ENCODE results near the gene EHF. TPM values are rescaled to one million over a fixed set of nuclear protein-coding genes. Genes with fewer than 3 reads are reported as not detected.
"Not testable (repeated sequence)": the region's sequence is repeated elsewhere in the genome, so short reads cannot be mapped to it uniquely, and the experiment has no call there.

The EHF gene
- total RNA-seq, 1 experiment from 2014 or later = 37.0 TPM

- H4K20me1 ChIP-seq (ENCODE audit: low read length) = no peaks in the 10 kb centered on the region
- TF ChIP-seq EZH2 (IDR thresholded peaks at IDR 0.05; ENCODE audit: low read length, unreplicated experiment) (no peak), CTCF (conservative IDR thresholded peaks at IDR 0.05; ENCODE audit: low read depth, low read length) (no peak), EZH2phosphoT487 (IDR thresholded peaks at IDR 0.05; ENCODE audit: borderline replicate concordance, low read length) (no peak)
- no peak overlapping the region for H2AFZ ChIP-seq (ENCODE audit: low read length)
- no peaks in the 10 kb centered on the region for H3F3A ChIP-seq (ENCODE audit: low read length, unreplicated experiment)
- no peaks in the 10 kb centered on the region for H3K9me2 ChIP-seq (replicated peaks; ENCODE audit: low read length)
- CTCF ChIA-PET = no interaction called here
- intact Hi-C loops (cut with micrococcal nuclease) = loop anchor here (2.0 to 10.0 kb wide), 2 partner anchors 45 to 209 kb away; no protein-coding TSS in a partner anchor
- peak overlapping the region; percentile 69 for H3K27ac ChIP-seq (ENCODE audit: low read length)
- no peaks in the 10 kb centered on the region for H3K79me2 ChIP-seq (ENCODE audit: low read length)
- no TSS peak for BruUV-seq (replicated peaks)
- POLR2A ChIA-PET (ENCODE audit: unreplicated experiment) = no interaction called here
- H3K4me1 ChIP-seq (ENCODE audit: insufficient read depth, low read length) = peaks cover 43% of the 10 kb centered on the region
- H3K4me2 ChIP-seq (ENCODE audit: low read length) = peak overlapping the region; percentile 49
- H3K4me3 ChIP-seq (ENCODE audit: low read length) = no peak overlapping the region
- no peak for DNase-seq
- no peaks in the 10 kb centered on the region for H3K36me3 ChIP-seq (ENCODE audit: low read depth, low read length)
- H3K9ac ChIP-seq (ENCODE audit: low read length) = 0 out of 2 replicates have a peak overlapping the region, but pooled peaks have one; percentile 31
- no peaks in the 10 kb centered on the region for H3K27me3 ChIP-seq (ENCODE audit: low read length)
- H3K9me3 ChIP-seq (ENCODE audit: low read length) = no peaks in the 10 kb centered on the region
- no peak for ATAC-seq
These were observed 65.0 kb downstream of the EHF start for GRCh38 chr11:34685864-34686263.

- ATAC-seq; BruUV-seq (replicated peaks); H3K79me2 ChIP-seq (ENCODE audit: low read length); H3K4me1 ChIP-seq (ENCODE audit: insufficient read depth, low read length); H3K27me3 ChIP-seq (ENCODE audit: low read length); H3K4me2 ChIP-seq (ENCODE audit: low read length); CTCF ChIA-PET; H3K36me3 ChIP-seq (ENCODE audit: low read depth, low read length); H3K9me2 ChIP-seq (replicated peaks; ENCODE audit: low read length); H3K9me3 ChIP-seq (ENCODE audit: low read length); intact Hi-C loops (cut with micrococcal nuclease); H3K9ac ChIP-seq (ENCODE audit: low read length); H3K27ac ChIP-seq (ENCODE audit: low read length); H4K20me1 ChIP-seq (ENCODE audit: low read length); H2AFZ ChIP-seq (ENCODE audit: low read length); H3F3A ChIP-seq (ENCODE audit: low read length, unreplicated experiment); H3K4me3 ChIP-seq (ENCODE audit: low read length); DNase-seq; POLR2A ChIA-PET (ENCODE audit: unreplicated experiment): not testable (repeated sequence)
These were observed 71.4 kb downstream of the EHF start for GRCh38 chr11:34692299-34692698.

GRCh38 chr11:34696862-34697261 lies 76.0 kb downstream of the EHF start:
- H3K9me2 ChIP-seq (replicated peaks; ENCODE audit: low read length) = no peaks in the 10 kb centered on the region
- no peak overlapping the region for H2AFZ ChIP-seq (ENCODE audit: low read length)
- no TSS peak for BruUV-seq (replicated peaks)
- no peaks in the 10 kb centered on the region for H3K79me2 ChIP-seq (ENCODE audit: low read length)
- H3K36me3 ChIP-seq (ENCODE audit: low read depth, low read length) = no peaks in the 10 kb centered on the region
- no peak overlapping the region for H3K9ac ChIP-seq (ENCODE audit: low read length)
- H3K27ac ChIP-seq (ENCODE audit: low read length) = no peak overlapping the region
- TF ChIP-seq EZH2 (IDR thresholded peaks at IDR 0.05; ENCODE audit: low read length, unreplicated experiment) (no peak), CTCF (conservative IDR thresholded peaks at IDR 0.05; ENCODE audit: low read depth, low read length) (no peak), EZH2phosphoT487 (IDR thresholded peaks at IDR 0.05; ENCODE audit: borderline replicate concordance, low read length) (no peak)
- DNase-seq = no peak
- no peak overlapping the region for H3K4me2 ChIP-seq (ENCODE audit: low read length)
- H3F3A ChIP-seq (ENCODE audit: low read length, unreplicated experiment) = no peaks in the 10 kb centered on the region
- CTCF ChIA-PET = no interaction called here
- intact Hi-C loops (cut with micrococcal nuclease) = no loop called here
- H3K9me3 ChIP-seq (ENCODE audit: low read length) = no peaks in the 10 kb centered on the region
- no peak for ATAC-seq
- no peaks in the 10 kb centered on the region for H4K20me1 ChIP-seq (ENCODE audit: low read length)
- POLR2A ChIA-PET (ENCODE audit: unreplicated experiment) = no interaction called here
- H3K27me3 ChIP-seq (ENCODE audit: low read length) = no peaks in the 10 kb centered on the region
- H3K4me3 ChIP-seq (ENCODE audit: low read length) = no peak overlapping the region
- H3K4me1 ChIP-seq (ENCODE audit: insufficient read depth, low read length) = no peaks in the 10 kb centered on the region
